Stomach smooth muscle (tissue), 2 donors: ENCODE measurements around the gene SUFU.

Source experiments
- H3K27ac ChIP-seq: one replicate; pipeline ENCODE4 v1.7.0; 2013; ENCODE audit warnings: mild to moderate bottlenecking, low read length, inconsistent platforms
- H3K27me3 ChIP-seq, 2 donors: one replicate each; pipeline ENCODE4 v1.7.0; 2013; ENCODE audit warnings: low read length in 2 of 2; ENCODE audit not compliant: insufficient read depth in 2 of 2, control insufficient read depth in 1 of 2
- H3K36me3 ChIP-seq, 2 donors: one replicate each; pipeline ENCODE4 v1.7.0; 2013; ENCODE audit warnings: low read length in 2 of 2; ENCODE audit not compliant: control insufficient read depth in 2 of 2, insufficient read depth in 2 of 2
- H3K4me1 ChIP-seq: one replicate; pipeline ENCODE4 v1.7.0; 2013; ENCODE audit warnings: low read length; ENCODE audit not compliant: control insufficient read depth, insufficient read depth
- H3K4me3 ChIP-seq, 2 donors: one replicate each; pipeline ENCODE4 v1.7.0; 2013; ENCODE audit warnings: low read length in 2 of 2
- H3K9ac ChIP-seq, 2 donors: one replicate each; pipeline ENCODE4 v1.7.0; 2013; ENCODE audit warnings: low read length in 2 of 2, mild to moderate bottlenecking in 1 of 2
- H3K9me3 ChIP-seq, 2 donors: one replicate each; pipeline ENCODE4 v1.7.0; 2013; ENCODE audit warnings: low read length in 2 of 2; ENCODE audit not compliant: control insufficient read depth in 2 of 2
- donor health status: healthy.
- donor health status: Pancreatic carcinoma.

SUFU gene

GRCh38 chr10:102635377-102635776 is 131.6 kb downstream of the SUFU start:
- H3K27ac ChIP-seq = no peak overlapping the region
- H3K9me3 ChIP-seq = no peaks in the 10 kb centered on the region
- peaks cover 32% of the 10 kb centered on the region for H3K4me1 ChIP-seq
- no peak overlapping the region for H3K4me3 ChIP-seq
- no peak overlapping the region for H3K9ac ChIP-seq
- H3K36me3 ChIP-seq = no peaks in the 10 kb centered on the region
- H3K27me3 ChIP-seq = no peaks in the 10 kb centered on the region

GRCh38 chr10:102639537-102639936 is 135.8 kb downstream of the SUFU start:
- Histone ChIP-seq H3K27ac (no peak overlapping the region), H3K9me3 (no peaks in the 10 kb centered on the region), H3K4me1 (peaks cover 7% of the 10 kb centered on the region), H3K4me3 (no peak overlapping the region), H3K9ac (no peak overlapping the region), H3K36me3 (no peaks in the 10 kb centered on the region), H3K27me3 (no peaks in the 10 kb centered on the region)

- H3K27ac ChIP-seq = peak overlapping the region; percentile 99
- H3K9ac ChIP-seq = peak overlapping the region in 1 of 2 donors; percentile 74
- no peaks in the 10 kb centered on the region for H3K36me3 ChIP-seq
- peak overlapping the region; percentile 92 to 98 for H3K4me3 ChIP-seq
- no peaks in the 10 kb centered on the region for H3K27me3 ChIP-seq
- H3K4me1 ChIP-seq = peaks cover 19% of the 10 kb centered on the region
- H3K9me3 ChIP-seq = no peaks in the 10 kb centered on the region
Measured at GRCh38 chr10:102641402-102641801, 137.6 kb downstream of the SUFU start.

- H3K36me3 ChIP-seq = no peaks in the 10 kb centered on the region
- H3K4me1 ChIP-seq = peaks cover 26% of the 10 kb centered on the region
- H3K4me3 ChIP-seq = peak overlapping the region; percentile 92 to 98
- peak overlapping the region; percentile 74 to 88 for H3K9ac ChIP-seq
- no peaks in the 10 kb centered on the region for H3K27me3 ChIP-seq
- peak overlapping the region; percentile 99 for H3K27ac ChIP-seq
- H3K9me3 ChIP-seq = no peaks in the 10 kb centered on the region
Measured at GRCh38 chr10:102641880-102642735, 138.3 kb downstream of the SUFU start.

- Histone ChIP-seq H3K27ac (peak overlapping the region; percentile 99), H3K36me3 (no peaks in the 10 kb centered on the region), H3K9me3 (no peaks in the 10 kb centered on the region), H3K4me3 (peak overlapping the region; percentile 83 to 92), H3K4me1 (peaks cover 34% of the 10 kb centered on the region), H3K27me3 (no peaks in the 10 kb centered on the region), H3K9ac (peak overlapping the region; percentile 74 to 88)
Measured at GRCh38 chr10:102642736-102643335, 139.1 kb downstream of the SUFU start.

- Histone ChIP-seq H3K9ac (peak overlapping the region; percentile 78 to 88), H3K4me1 (peaks cover 40% of the 10 kb centered on the region), H3K27ac (peak overlapping the region; percentile 99), H3K9me3 (no peaks in the 10 kb centered on the region), H3K36me3 (no peaks in the 10 kb centered on the region), H3K4me3 (peak overlapping the region; percentile 83 to 92), H3K27me3 (no peaks in the 10 kb centered on the region)
Measured at GRCh38 chr10:102643336-102644065, 139.7 kb downstream of the SUFU start.

GRCh38 chr10:102644066-102644645 is 140.4 kb downstream of the SUFU start, which contains the start of gene TRIM8:
Gene TRIM8 (plus strand): TSS chr10:102644479. CDS start chr10:102644618, 139 bp downstream.
- Histone ChIP-seq H3K27me3 (no peaks in the 10 kb centered on the region), H3K4me1 (peaks cover 47% of the 10 kb centered on the region), H3K36me3 (no peaks in the 10 kb centered on the region), H3K4me3 (peak within 1 kb of the TSS; percentile 79 to 92), H3K27ac (peak within 1 kb of the TSS; percentile 99), H3K9ac (peak within 1 kb of the TSS; percentile 78 to 97), H3K9me3 (no peaks in the 10 kb centered on the region)

- peak overlapping the region; percentile 99 for H3K27ac ChIP-seq
- H3K9me3 ChIP-seq = no peaks in the 10 kb centered on the region
- H3K9ac ChIP-seq = peak overlapping the region; percentile 78 to 97
- no peaks in the 10 kb centered on the region for H3K36me3 ChIP-seq
- peak overlapping the region; percentile 79 to 92 for H3K4me3 ChIP-seq
- H3K27me3 ChIP-seq = no peaks in the 10 kb centered on the region
- peaks cover 53% of the 10 kb centered on the region for H3K4me1 ChIP-seq
Measured at GRCh38 chr10:102644646-102645387, 141.0 kb downstream of the SUFU start.

- Histone ChIP-seq H3K4me3 (peak overlapping the region; percentile 79 to 92), H3K36me3 (no peaks in the 10 kb centered on the region), H3K4me1 (peaks cover 58% of the 10 kb centered on the region), H3K27ac (peak overlapping the region; percentile 99), H3K9me3 (no peaks in the 10 kb centered on the region), H3K9ac (peak overlapping the region; percentile 78 to 97), H3K27me3 (no peaks in the 10 kb centered on the region)
Measured at GRCh38 chr10:102645388-102645740, 141.6 kb downstream of the SUFU start.
